K562 (cell line): ENCODE data around the gene PTCRA. TPM values are rescaled to one million over a fixed set of nuclear protein-coding genes. Genes with fewer than 3 reads are reported as not detected.

Experiments
- CBFA2T2 ChIP-seq: fragments of 450-650 bp; conservative IDR thresholded peaks from 2 replicates; pipeline ENCODE4 v1.6.1; 2017; ENCODE audit warnings: mild to moderate bottlenecking
- CREM ChIP-seq: IDR thresholded peaks from 2 replicates; pipeline ENCODE4 v1.6.1; 2014; ENCODE audit warnings: antibody characterized with exemption, low read depth
- CXXC5 ChIP-seq: fragments of 250-450 bp; sonication (Bioruptor Pico); IDR thresholded peaks from 2 replicates; pipeline ENCODE4 v1.8.0; 2022; ENCODE audit warnings: inconsistent platforms, mild to moderate bottlenecking, moderate library complexity
- ESRRA ChIP-seq: fragments of 450-650 bp; IDR thresholded peaks from 2 replicates; pipeline ENCODE4 v1.6.1; 2014; ENCODE audit warnings: low read depth, mild to moderate bottlenecking, moderate library complexity, borderline replicate concordance
- MTA2 ChIP-seq: fragments of 450-650 bp; IDR thresholded peaks from 2 replicates; pipeline ENCODE4 v1.6.1; 2016; ENCODE audit warnings: low read depth
- NFE2 ChIP-seq: IDR thresholded peaks from 2 replicates; pipeline ENCODE4 v1.6.1; 2014; ENCODE audit warnings: antibody characterized with exemption, low read depth
- NFIC ChIP-seq: fragments of 450-650 bp; IDR thresholded peaks from 2 replicates; pipeline ENCODE4 v1.6.1; 2017; ENCODE audit warnings: mild to moderate bottlenecking, inconsistent platforms
- PML ChIP-seq: IDR thresholded peaks from 2 replicates; pipeline ENCODE4 v1.6.1; 2012; ENCODE audit warnings: low read length, inconsistent platforms
- POLR2AphosphoS5 ChIP-seq: IDR thresholded peaks from 2 replicates; pipeline ENCODE4 v1.6.1; 2011; ENCODE audit warnings: mild to moderate bottlenecking, low read depth, low read length, moderate library complexity; ENCODE audit not compliant: control insufficient read depth, insufficient read depth
- PTRF ChIP-seq: fragments of 450-650 bp; IDR thresholded peaks from 2 replicates; pipeline ENCODE4 v1.6.1; 2016; ENCODE audit warnings: mild to moderate bottlenecking, missing genetic modification characterization, missing compliant biosample characterization
- PTTG1 ChIP-seq: fragments of 450-650 bp; IDR thresholded peaks from 2 replicates; pipeline ENCODE4 v1.6.1; 2016; ENCODE audit warnings: low read depth, mild to moderate bottlenecking, missing genetic modification characterization, missing compliant biosample characterization
- RCOR1 ChIP-seq, 2 experiments: IDR thresholded peaks; 2 replicates each; pipeline ENCODE4 v1.6.1; 2012; ENCODE audit warnings: low read depth in 2 of 2, low read length in 2 of 2, borderline replicate concordance in 1 of 2, improper control_type of control experiment in 1 of 2
- SMARCC2 ChIP-seq: fragments of 450-650 bp; IDR thresholded peaks from 2 replicates; pipeline ENCODE4 v1.6.1; 2017; ENCODE audit warnings: antibody characterized with exemption, moderate library complexity, mild to moderate bottlenecking, low read depth
- SMARCE1 ChIP-seq: fragments of 450-650 bp; IDR thresholded peaks from 2 replicates; pipeline ENCODE4 v1.7.1; 2016; ENCODE audit warnings: mild to moderate bottlenecking
- SOX6 ChIP-seq: fragments of 450-650 bp; IDR thresholded peaks from 2 replicates; pipeline ENCODE4 v1.6.1; 2014; ENCODE audit warnings: mild to moderate bottlenecking
- TCF3 ChIP-seq: sonication (generic); formaldehyde crosslinking; IDR thresholded peaks from 2 replicates; pipeline ENCODE4 v1.4.0; 2020; ENCODE audit warnings: mild to moderate bottlenecking, missing genetic modification reagents
- ZBTB11 ChIP-seq, 3 experiments: fragments of 200-800 bp in 1 of 3; fragments of 250-450 bp in 1 of 3; fragments of 450-650 bp in 1 of 3; sonication (Bioruptor Pico) in 1 of 3; sonication (Bioruptor generic) in 1 of 3; formaldehyde crosslinking in 1 of 3; IDR thresholded peaks; 2 replicates each; pipeline versions ENCODE4 v1.6.1 to v1.8.0; 2016 to 2022; ENCODE audit warnings: mild to moderate bottlenecking in 2 of 3, missing genetic modification characterization in 2 of 3, missing compliant biosample characterization in 1 of 3, moderate library complexity in 1 of 3
- polyA plus RNA-seq, 8 experiments: library from polyadenylated mRNA; depleted of rRNA in 4 of 8; stranded (reverse) in 5 of 8; unstranded in 3 of 8; fragments of >200 nt; fragmentation: Nextera tagmentation in 2 of 8; fragmentation: Illumina TruSeq in 1 of 8; extraction: Ambion mirVana in 2 of 8; extraction: Trizol in 1 of 8; gene quantifications; 2 replicates each; pipeline versions ENCODE4 v1.2.1 to v1.2.3, GENCODE V29; 2011 to 2014; ENCODE audit warnings: inconsistent platforms in 1 of 8, missing spikeins in 1 of 8
- total RNA-seq, 7 experiments: library from RNA; depleted of rRNA in 6 of 7; stranded (reverse); fragments of >200 nt in 6 of 7; fragmentation: Illumina TruSeq in 2 of 7; extraction: Trizol in 2 of 7; gene quantifications; 2 replicates each; pipeline versions ENCODE4 v1.2.1 to v1.2.3, GENCODE V29; 2011 to 2021; ENCODE audit warnings: low replicate concordance in 1 of 7
- TF ChIP-seq, protein P1 (sequence below): fragments of 450-650 bp; IDR thresholded peaks from 2 replicates; pipeline ENCODE4 v1.6.1; 2017; ENCODE audit warnings: antibody characterized with exemption, mild to moderate bottlenecking

PTCRA gene
- total and polyA plus RNA-seq, 9 of the 15 experiments (the other 6 are each of a cell fraction or from before 2014, with no cell fraction given), result 0.21 TPM; not detected in 8

DNA sequence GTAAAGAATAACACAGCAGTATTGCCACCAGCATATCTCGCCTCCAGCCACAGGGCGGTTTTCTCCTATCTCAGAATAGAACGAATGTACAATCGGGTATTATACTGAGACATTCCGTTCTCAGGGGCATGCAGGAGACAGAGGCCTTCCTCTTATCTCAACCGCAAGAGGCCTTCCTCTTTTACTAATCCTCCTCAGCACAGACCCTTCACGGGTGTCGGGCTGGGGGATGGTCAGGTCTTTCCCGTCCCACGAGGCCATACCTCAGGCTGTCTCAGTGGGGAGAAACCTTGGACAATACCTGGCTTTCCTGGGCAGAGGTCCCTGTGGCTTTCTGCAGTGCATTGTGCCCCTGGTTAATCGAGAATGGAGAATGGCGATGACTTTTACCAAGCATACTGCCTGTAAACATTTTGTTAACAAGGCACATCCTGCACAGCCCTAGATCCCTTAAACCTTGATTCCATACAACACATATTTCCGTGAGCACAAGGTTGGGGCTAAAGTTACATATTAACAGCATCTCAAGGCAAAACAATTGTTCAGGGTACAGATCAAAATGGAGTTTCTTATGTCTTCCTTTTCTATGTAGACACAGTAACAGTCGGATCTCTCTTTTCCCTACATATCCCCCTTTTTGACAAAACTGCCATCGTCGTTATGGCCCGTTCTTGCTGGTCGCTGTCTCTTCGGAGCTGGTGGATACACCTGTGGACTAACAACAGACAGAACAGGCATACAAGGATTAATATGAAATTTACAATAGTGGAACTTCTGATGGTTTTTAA is 21.6 kb upstream of the PTCRA start (continued):
- TF ChIP-seq RCOR1 (IDR thresholded peaks at IDR 0.05; ENCODE audit: borderline replicate concordance in 1 of 2, low read depth in 2 of 2, low read length in 2 of 2) (peak in 1 of 2 experiments; percentile 61; a peak in 1 of 4 replicates), PTRF (tag) (peak; percentile 63; the same call in 1 of the 2 replicates), PTTG1 (tag) (peak; percentile 63; the same call in 1 of the 2 replicates), SOX6 (peak; percentile 92), SMARCC2 (0 out of 2 replicates have a peak, but pooled peaks have one; percentile 36), SMARCE1 (peak; percentile 64; the same call in 1 of the 2 replicates), CREM (0 out of 2 replicates have a peak, but pooled peaks have one; percentile 14), MTA2 (peak; percentile 9; the same call in 1 of the 2 replicates), NFE2 (0 out of 2 replicates have a peak, but pooled peaks have one; percentile 15), PML (0 out of 2 replicates have a peak, but pooled peaks have one; percentile 22), NFIC (peak; percentile 27; the same call in 1 of the 2 replicates), TCF3 (CRISPR knock-in tag) (peak; percentile 88), POLR2AphosphoS5 (peak; percentile 50; the same call in 1 of the 2 replicates), ZBTB11 (CRISPR knock-in tag; IDR thresholded peaks at IDR 0.05) (peak in 1 of 3 experiments; percentile 58; a peak in 1 of 6 replicates), ESRRA (peak; percentile 64; the same call in 1 of the 2 replicates), CBFA2T2 (peak; percentile 81), CXXC5 (CRISPR knock-in tag) (0 out of 2 replicates have a peak, but pooled peaks have one; percentile 23)
- TF ChIP-seq, protein P1, sequence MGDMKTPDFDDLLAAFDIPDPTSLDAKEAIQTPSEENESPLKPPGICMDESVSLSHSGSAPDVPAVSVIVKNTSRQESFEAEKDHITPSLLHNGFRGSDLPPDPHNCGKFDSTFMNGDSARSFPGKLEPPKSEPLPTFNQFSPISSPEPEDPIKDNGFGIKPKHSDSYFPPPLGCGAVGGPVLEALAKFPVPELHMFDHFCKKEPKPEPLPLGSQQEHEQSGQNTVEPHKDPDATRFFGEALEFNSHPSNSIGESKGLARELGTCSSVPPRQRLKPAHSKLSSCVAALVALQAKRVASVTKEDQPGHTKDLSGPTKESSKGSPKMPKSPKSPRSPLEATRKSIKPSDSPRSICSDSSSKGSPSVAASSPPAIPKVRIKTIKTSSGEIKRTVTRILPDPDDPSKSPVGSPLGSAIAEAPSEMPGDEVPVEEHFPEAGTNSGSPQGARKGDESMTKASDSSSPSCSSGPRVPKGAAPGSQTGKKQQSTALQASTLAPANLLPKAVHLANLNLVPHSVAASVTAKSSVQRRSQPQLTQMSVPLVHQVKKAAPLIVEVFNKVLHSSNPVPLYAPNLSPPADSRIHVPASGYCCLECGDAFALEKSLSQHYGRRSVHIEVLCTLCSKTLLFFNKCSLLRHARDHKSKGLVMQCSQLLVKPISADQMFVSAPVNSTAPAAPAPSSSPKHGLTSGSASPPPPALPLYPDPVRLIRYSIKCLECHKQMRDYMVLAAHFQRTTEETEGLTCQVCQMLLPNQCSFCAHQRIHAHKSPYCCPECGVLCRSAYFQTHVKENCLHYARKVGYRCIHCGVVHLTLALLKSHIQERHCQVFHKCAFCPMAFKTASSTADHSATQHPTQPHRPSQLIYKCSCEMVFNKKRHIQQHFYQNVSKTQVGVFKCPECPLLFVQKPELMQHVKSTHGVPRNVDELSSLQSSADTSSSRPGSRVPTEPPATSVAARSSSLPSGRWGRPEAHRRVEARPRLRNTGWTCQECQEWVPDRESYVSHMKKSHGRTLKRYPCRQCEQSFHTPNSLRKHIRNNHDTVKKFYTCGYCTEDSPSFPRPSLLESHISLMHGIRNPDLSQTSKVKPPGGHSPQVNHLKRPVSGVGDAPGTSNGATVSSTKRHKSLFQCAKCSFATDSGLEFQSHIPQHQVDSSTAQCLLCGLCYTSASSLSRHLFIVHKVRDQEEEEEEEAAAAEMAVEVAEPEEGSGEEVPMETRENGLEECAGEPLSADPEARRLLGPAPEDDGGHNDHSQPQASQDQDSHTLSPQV, result peak; percentile 60
